Middle frontal gyrus (tissue), 1 donor: Measurements from ENCODE around the gene AMZ1.

Source experiments
- DNase-seq: peaks from one replicate; pipeline ENCODE4 v3.0.0-alpha.2; 2015; ENCODE audit warnings: low spot score; ENCODE audit errors: extremely low spot score

AMZ1 gene

GRCh38 chr7:2650451-2650850, 37.6 kb upstream of the AMZ1 start:
- no peak for DNase-seq

DNA sequence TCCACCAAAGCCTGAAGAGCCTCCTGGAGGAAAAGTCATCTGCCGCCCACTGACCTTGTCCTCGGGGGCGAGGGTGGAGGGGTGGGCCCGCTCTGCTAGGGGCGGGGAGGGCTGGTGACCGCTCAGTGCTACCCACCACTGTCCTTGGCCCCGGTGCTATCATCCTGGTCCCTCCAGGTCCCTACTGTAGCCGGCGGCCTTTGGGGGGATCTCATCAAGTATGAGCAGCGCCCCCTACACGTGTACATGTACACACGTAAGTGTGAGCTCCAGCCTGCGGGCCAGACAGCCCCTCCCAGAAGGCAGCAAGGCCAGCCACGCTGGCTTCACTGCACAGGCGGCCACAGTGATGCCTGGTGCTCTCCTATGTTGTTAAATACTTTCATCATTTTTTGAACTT, 36.7 kb upstream of the AMZ1 start:
- no peak for DNase-seq

GRCh38 chr7:2651847-2652735, 35.9 kb upstream of the AMZ1 start:
- no peak for DNase-seq

DNA sequence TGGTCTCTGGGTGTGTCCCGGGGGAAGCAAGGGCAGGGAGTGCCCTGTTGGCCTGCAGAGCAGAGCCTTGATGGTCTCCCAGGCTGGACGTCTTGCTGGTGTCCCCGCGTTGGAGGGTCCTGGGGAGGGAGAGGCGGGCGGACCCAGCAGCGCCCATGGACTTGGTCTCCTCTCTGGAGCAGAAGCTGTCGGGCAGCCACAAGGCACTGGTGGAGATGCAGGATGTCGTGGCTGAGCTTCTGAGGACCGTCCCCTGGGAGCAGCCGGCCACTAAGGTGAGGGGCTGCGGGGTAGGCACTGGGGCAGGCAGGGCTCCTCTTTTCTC, 35.3 kb upstream of the AMZ1 start:
- no peak for DNase-seq

DNA sequence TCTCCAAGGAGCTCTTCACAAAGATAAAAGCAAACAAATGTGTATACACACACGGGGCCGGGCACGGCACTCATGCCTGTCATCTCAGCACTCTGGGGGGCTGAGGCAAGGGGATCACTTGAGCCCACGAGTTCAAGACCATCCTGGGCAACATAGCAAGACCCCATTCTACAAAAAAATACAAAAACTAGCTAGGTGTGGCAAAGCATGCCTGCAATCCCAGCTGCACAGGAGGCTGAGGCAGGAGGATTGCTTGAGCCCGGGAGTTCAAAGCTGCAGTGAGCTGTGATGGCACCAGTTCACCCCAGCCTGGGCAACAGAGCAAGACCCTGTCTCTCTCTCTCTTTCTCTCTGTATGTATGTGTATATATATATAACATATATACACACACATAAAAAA, 33.9 kb upstream of the AMZ1 start:
- DNase-seq = no peak

DNA sequence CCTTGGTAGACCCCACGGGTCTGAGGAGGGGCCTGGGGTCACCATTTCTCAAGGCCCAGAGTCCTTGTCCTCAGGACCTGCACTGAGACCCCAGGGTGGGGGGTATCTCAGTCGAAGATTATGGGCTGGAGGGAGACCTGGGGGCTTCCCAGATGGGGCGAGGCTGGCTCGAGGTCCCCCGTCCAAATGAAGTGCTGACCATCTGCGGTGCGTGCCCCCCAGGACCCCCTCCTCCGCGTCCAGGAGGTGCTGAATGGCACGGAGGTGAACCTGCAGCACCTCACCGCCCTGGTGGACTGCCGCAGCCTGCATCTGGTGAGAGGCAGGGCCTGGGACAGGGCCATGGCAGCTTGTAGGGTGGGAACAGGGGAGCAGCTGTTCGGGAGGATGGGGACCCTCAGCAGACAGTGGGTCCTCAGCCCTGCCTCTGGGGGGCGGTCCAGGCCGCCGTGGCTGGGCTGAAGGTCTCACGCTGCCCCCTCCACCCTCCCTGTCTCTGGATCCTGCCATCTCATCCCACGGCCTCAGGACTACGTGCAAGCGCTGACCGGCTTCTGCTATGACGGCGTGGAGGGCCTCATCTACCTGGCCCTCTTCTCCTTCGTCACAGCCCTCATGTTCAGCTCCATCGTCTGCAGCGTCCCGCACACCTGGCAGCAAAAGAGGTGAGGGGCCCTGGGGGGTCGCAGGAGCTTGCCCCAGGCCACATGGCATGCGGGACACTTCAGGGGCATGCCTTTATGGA, 32.0 kb upstream of the AMZ1 start:
- no peak for DNase-seq

GRCh38 chr7:2657208-2657607, 30.8 kb upstream of the AMZ1 start:
- DNase-seq = no peak

- DNase-seq = no peak
These were observed 29.9 kb upstream of the AMZ1 start for GRCh38 chr7:2657920-2658671.

DNA sequence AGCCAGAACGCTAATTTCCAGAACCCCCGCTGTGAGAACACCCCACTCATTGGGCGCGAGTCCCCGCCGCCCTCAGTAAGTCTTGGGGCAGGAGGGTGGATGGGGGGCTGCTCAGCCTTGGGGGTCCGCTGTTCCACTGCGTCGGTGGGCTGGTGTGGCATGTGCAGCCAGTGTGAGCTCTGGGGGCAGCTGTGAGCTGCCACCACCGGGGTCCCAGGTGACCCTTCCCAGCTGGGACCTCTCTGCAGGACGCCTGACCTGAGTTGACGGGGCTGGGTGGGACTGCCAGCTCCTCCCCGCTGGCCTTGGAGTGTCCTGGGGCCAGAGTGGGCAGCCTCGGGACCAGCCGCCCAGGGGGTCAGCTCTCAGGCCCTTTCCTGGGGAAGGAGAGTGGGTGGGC, 29.1 kb upstream of the AMZ1 start:
- DNase-seq = no peak

DNA sequence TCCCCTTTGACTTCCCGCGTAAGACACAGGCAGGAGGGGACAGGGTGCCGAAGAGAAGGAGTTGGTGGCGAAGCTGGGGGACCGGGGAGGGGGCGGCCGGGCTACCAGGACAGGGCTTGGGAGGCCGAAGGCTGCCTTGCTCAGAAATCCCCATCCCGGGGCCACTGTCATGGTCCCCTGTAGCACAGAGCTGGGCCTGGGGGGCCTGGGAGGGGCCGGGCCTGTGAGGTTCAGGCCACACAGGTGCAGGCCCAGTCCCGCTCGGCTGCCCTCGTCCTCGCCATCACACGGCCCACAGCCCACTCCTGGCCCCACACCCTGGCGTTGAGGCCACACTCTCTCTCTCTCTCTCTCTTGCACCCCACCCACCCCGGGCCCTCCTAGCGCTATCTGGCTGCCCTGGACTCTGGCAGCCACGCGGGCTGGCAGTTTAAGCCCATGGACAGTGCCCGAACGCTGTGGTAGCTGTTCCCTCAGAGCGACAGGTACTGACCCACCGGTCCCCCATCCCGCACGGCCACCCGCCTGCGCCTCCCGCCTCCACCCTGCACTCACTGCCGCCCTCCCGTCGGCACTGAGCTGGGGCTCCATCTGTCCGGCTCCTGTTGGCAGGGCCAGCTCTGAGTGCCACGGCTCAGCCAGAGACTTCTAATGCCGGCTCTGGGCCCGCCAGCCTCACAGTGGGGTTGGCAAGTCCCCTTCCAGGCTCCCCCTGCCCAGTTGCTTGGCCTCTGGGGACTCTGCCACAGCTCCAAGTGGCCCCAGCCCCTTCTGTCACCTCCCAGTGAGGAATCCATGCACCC, 28.2 kb upstream of the AMZ1 start:
- DNase-seq = no peak

- no peak for DNase-seq
These were observed 27.5 kb upstream of the AMZ1 start for GRCh38 chr7:2660359-2661095.

DNA sequence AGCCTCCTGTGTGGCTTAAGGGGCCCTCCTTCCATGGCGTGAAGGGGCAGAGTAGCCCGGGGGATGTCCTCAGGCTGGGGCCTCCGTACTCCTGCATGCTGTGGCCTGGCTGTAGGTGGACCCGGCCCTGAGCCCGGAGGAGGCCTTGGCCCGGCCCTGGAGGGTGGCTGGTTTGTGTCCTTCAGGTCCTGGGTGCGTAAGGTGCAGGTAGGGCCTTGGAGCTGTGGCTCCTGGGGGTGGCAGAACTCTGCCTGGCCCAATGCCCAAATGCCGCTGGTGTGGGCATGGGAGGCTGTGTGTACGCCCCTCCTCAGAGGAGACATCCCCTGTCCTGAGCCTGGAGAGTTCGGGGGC, 26.9 kb upstream of the AMZ1 start:
- no peak for DNase-seq

DNA sequence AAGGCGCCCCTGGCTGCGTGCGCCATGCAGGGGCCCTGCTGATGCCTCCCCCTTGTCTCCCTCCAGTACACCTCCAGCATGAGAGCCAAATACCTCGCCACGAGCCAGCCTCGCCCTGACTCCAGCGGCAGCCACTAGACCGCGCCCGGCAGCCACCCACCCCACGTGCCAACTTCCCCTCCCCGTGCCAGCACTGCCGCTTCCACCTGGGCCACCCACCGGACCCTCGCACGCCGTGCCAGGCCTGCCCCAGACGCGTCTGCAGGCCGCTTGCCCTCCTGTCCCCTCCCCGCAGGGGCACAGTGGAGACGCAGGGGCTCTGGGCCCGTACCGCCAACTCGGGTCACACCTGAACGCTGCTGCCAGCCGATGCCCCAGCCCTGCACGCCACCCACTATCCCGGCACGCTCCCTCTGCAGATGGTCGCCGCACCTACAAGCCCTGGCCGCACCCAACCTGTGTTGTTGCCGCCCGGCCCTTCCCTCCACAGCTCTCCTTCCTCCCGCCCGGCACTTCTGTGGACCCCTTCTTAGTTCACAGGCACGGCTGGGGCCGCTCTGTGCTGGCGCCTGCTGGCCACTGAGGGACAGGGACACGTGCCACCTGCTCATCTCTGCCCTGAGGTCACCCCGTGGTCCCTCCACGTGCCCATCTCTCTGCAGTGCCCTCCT, 26.3 kb upstream of the AMZ1 start:
- no peak for DNase-seq

DNA sequence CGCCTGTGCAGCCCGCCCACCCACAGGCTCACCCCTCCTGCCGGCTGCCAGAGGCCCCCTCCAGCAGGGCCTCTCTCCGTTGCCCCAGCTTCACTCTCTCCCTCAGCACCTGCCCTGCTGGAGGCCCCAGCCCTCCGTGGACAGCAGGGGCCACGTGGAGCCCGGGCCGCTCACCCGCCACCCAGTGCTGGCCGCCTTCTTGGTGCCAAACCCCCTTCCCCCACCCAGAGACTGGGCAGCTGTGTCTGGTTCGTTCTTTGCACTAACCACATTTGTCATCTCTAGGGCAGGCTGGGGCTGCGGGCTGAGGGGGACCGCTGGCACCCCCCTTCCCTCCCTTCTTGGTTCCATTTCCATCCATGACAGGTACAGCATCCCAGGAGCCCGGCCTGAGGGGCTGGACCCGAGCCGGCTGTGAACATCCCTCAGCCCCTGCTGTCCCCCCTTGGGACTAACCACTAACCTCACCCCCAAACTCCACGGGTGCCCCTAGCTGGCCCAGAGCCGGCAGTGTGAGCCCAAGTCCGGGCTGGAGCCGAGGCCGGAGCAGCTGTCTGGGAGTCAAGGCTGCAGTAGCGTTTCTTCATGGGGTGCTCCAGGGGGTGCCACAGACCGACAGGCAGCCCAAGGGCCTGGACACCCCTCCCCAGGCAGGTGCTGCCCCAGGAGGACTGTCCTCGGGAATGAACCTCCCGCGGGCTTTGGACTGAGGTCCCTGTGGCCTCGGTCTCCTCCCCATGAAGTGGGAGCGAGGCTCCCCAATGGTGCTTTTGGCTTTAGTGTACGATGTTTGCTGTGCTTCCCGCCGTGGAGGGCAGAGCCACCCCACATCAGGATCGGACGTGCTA, 25.5 kb upstream of the AMZ1 start:
- DNase-seq = no peak

DNA sequence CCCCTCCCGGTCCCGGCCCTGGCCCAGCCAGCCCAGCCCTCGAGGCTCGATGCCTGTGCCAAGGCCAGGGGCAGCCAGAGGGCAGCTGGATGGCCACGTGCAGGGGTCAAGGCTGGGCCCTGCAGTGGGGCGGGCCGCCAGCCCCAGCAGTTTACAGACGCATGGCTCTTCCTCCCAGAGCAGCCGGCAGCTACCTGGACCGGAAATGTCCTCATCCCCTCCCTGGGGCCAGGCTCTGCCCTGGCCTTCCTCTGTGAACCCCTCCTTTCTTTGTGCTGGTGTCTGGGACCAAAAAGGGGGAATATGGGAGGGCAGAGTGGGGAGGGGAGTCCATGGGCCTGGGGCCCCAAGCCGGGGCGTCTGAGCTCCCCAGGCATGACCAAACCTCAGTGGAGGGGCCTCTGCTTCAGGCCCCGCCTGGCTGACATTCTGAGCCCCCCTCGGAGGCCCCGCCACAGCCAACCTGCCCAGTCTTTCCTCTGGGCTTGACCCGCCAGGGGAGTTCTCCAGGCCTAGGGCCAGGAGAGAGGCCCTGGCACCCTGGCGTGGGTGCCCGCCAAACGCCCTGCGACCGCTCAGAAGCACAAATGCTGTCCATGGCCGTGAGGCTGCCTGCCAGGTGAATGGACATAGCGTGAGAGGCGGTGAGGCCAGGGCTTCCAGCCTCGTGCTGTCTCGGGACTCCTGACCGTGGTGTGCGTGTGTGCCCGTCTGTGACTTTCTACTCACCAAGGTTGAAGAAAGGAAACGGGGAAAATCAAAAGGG, 24.7 kb upstream of the AMZ1 start:
- DNase-seq = no peak

GRCh38 chr7:2663960-2664359, 24.0 kb upstream of the AMZ1 start:
- DNase-seq = no peak

DNA sequence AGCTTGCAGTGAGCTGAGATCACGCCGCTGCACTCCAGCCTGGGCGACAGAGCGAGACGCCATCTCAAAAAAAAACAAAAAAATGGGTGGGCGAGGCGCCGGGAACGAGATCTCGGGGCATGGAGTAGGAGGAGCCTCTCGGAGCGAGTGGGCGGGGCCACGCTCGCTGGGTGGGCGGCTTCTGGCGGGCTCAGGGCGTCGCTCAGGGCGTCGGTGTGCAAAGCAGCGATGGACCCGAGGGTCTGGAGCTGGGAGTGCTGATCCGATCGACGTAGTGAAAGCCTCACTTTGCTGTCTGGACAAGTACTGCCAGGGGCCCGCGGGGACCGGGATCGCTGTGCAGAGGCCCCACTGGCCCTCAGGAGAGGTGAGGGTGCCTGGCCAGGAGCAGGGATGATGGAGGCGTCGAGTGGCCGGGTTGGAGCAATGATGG, 22.6 kb upstream of the AMZ1 start:
- DNase-seq = no peak

DNA sequence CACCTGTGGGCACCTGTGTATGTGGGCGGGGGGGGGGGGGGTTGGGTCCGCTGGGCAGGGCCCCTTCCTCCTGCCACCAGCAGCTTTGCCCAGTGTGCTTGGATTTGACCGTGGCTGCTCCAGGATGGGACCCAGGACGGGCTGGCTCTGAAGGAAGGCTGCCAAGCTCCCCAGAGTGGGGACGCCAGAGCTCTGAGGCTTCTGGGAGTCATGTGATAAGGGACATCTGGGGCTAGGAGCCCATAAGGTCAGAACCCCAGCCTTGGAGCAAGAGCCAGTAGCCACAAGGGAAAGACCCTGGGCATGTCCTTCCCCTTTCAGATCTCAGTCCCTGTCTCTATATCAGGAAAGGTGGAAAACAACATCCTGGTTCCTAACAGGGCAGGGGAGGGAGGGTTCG, 21.8 kb upstream of the AMZ1 start:
- DNase-seq = no peak
